ENCODE data around the gene NPDC1. TPM values are rescaled to one million over a fixed set of nuclear protein-coding genes. Genes with fewer than 3 reads are reported as not detected.

Gene NPDC1
- total and polyA plus RNA-seq, 2 of the 8 experiments (the other 6 are each of a cell fraction or from before 2014, with no cell fraction given): 26.2 to 44.1 TPM

- peaks cover 0 to 21% of the 10 kb centered on the region in 2 experiments; a peak in 2 of 4 replicates for H3K9me3 ChIP-seq (ENCODE audit: insufficient read depth in 2 of 2, low read depth in 1 of 2, low read length in 1 of 2)
- ChIA-PET CTCF (ENCODE audit: partially characterized antibody) (interaction anchor here (1.2 to 7.2 kb wide), 11 partner anchors 10 to 205 kb away, joined by 3 to 54 read pairs (median 4); partner anchors contain the start of genes ABCA2, CYSRT1 and FUT7), POLR2A (ENCODE audit: partially characterized antibody) (interaction anchor here (0.7 to 1.4 kb wide), 3 partner anchors 43 to 292 kb away, joined by 3 to 4 read pairs (median 3); partner anchors contain the start of gene RABL6)
- DNase-seq (ENCODE audit: low read depth in 1 of 2, low spot score in 2 of 2) (no peak), FAIRE-seq (no peak)
- H3K23me2 ChIP-seq (ENCODE audit: low read depth, low read length): no peaks in the 10 kb centered on the region
- H3K23ac ChIP-seq (ENCODE audit: insufficient read length): no peak overlapping the region
- no peak overlapping the region for H2BK5ac ChIP-seq (ENCODE audit: low read depth, low read length)
- no peaks in the 10 kb centered on the region; a peak in 1 of 7 replicates for H3K27me3 ChIP-seq (replicated peaks in 1 of 4; ENCODE audit: control insufficient read depth in 3 of 4, extremely low read depth in 1 of 4, insufficient read depth in 3 of 4, low read length in 3 of 4)
- peaks cover 0 to 12% (median 0%) of the 10 kb centered on the region in 4 experiments; a peak in 1 of 8 replicates for H3K36me3 ChIP-seq (ENCODE audit: control insufficient read depth in 2 of 4, insufficient read depth in 4 of 4, low read length in 3 of 4)
- H3K4me3 ChIP-seq (ENCODE audit: extremely low read depth in 1 of 4, insufficient read depth in 2 of 4, low read depth in 3 of 4, low read length in 4 of 4): no peak overlapping the region
- H2BK15ac ChIP-seq (ENCODE audit: low read length): no peak overlapping the region
- peaks cover 0 to 8% (median 3%) of the 10 kb centered on the region in 4 experiments; a peak in 3 of 7 replicates for H3K4me1 ChIP-seq (replicated peaks in 1 of 4; ENCODE audit: control insufficient read depth in 3 of 4, insufficient read depth in 4 of 4, low read length in 3 of 4)
- no peak overlapping the region for H4K5ac ChIP-seq (ENCODE audit: insufficient read length, low read depth, low read length)
- H2BK20ac ChIP-seq (ENCODE audit: low read length): no peak overlapping the region
- no peak overlapping the region for H3K56ac ChIP-seq (replicated peaks; ENCODE audit: insufficient read length, low read depth, low read length)
- no peaks in the 10 kb centered on the region for H3K79me1 ChIP-seq (ENCODE audit: low read depth, low read length)
- no peak overlapping the region for H2AK5ac ChIP-seq (ENCODE audit: low read depth, low read length)
- peaks cover 0 to 8% of the 10 kb centered on the region in 2 experiments for H4K20me1 ChIP-seq (replicated peaks in 1 of 2; ENCODE audit: control insufficient read depth in 1 of 2, insufficient read depth in 2 of 2, low read length in 2 of 2)
- no peak overlapping the region for H2BK120ac ChIP-seq (replicated peaks; ENCODE audit: low read depth, low read length)
- 95% methylated on average over 19 of the region's 34 CpGs; no CpG with 5 or more reads in 1 of the 2 experiments for WGBS, 2 experiments (ENCODE audit: extremely low coverage in 1 of 2, insufficient coverage in 1 of 2, insufficient read length in 1 of 2, insufficient replicate concordance in 2 of 2, low coverage in 1 of 2, low lambda C conversion rate in 2 of 2, missing lambda C conversion rate in 1 of 2)
- no peak overlapping the region for H3K9ac ChIP-seq (replicated peaks in 1 of 4; ENCODE audit: extremely low read depth in 1 of 4, low read depth in 3 of 4, low read length in 3 of 4)
- H3K79me2 ChIP-seq (ENCODE audit: control insufficient read depth in 1 of 2, insufficient read depth in 2 of 2, low read length in 2 of 2): no peaks in the 10 kb centered on the region
- H3K18ac ChIP-seq (ENCODE audit: extremely low read depth, low read length): no peak overlapping the region
- H2BK12ac ChIP-seq (ENCODE audit: low read depth, low read length): no peak overlapping the region
- no peak overlapping the region for H3K14ac ChIP-seq (ENCODE audit: insufficient read length)
- no peak overlapping the region for H3K27ac ChIP-seq (ENCODE audit: low read depth, low read length)
- no peak overlapping the region for H3K4me2 ChIP-seq (ENCODE audit: insufficient read depth in 1 of 2, low read depth in 2 of 2, low read length in 2 of 2)
- no peak overlapping the region for H4K91ac ChIP-seq (replicated peaks; ENCODE audit: insufficient read length, low read length)
- no peak overlapping the region for H2AFZ ChIP-seq (ENCODE audit: low read length)
- no peak overlapping the region for H3K4ac ChIP-seq (replicated peaks; ENCODE audit: insufficient read length, low read depth, low read length)
- H4K8ac ChIP-seq (ENCODE audit: extremely low read depth, insufficient read depth, low read length): no peak overlapping the region
- no peak for TF ChIP-seq CTBP2 (IDR thresholded peaks at IDR 0.05; ENCODE audit: borderline replicate concordance, insufficient read depth, insufficient read length, low read length)
These were observed 25.9 kb downstream of the NPDC1 start for GRCh38 chr9:137019891-137020683.
